CD14-positive monocyte (primary cell): ENCODE results near the gene LTV1. TPM values are rescaled to one million over a fixed set of nuclear protein-coding genes. Genes with fewer than 3 reads are reported as not detected.
A peak's percentile ranks its signal among the peaks of the same experiment; 100 is the strongest.
"Not testable (repeated sequence)": the region's sequence is repeated elsewhere in the genome, so short reads cannot be mapped to it uniquely, and the experiment has no call there.

Experiments used
- DNase-seq, 3 donors: peaks; one replicate each; pipeline ENCODE4 v3.0.0-alpha.2; 2011 to 2022
- H2AFZ ChIP-seq: 2 replicates; pipeline ENCODE4 v1.6.0; 2012; ENCODE audit warnings: mild to moderate bottlenecking, low read depth, low read length, inconsistent platforms; ENCODE audit not compliant: insufficient read depth, poor library complexity, severe bottlenecking
- H3K27ac ChIP-seq, 2 donors: 1 replicate in 1 of 2; 2 replicates in 1 of 2; pipeline ENCODE4 v1.5.1; 2012 to 2013; ENCODE audit warnings: low read length in 2 of 2, control low read depth in 1 of 2, inconsistent platforms in 1 of 2, low read depth in 1 of 2, mild to moderate bottlenecking in 1 of 2
- H3K27me3 ChIP-seq, 2 donors: one replicate each; pipeline versions ENCODE4 v1.6.0 to v1.6.1; 2011 to 2013; ENCODE audit warnings: low read length in 2 of 2; ENCODE audit not compliant: control insufficient read depth in 2 of 2, insufficient read depth in 2 of 2
- H3K36me3 ChIP-seq, 2 donors: replicated peaks in 1 of 2; 1 replicate in 1 of 2; 2 replicates in 1 of 2; pipeline versions ENCODE4 v1.5.1 to v1.6.1; 2012 to 2013; ENCODE audit warnings: low read length in 2 of 2, control low read depth in 1 of 2, inconsistent platforms in 1 of 2, mild to moderate bottlenecking in 1 of 2; ENCODE audit not compliant: insufficient read depth in 2 of 2, control insufficient read depth in 1 of 2
- H3K4me1 ChIP-seq, 2 donors: 1 replicate in 1 of 2; 2 replicates in 1 of 2; pipeline versions ENCODE4 v1.5.1 to v1.6.1; 2012 to 2013; ENCODE audit warnings: low read length in 2 of 2, control low read depth in 1 of 2, inconsistent platforms in 1 of 2, mild to moderate bottlenecking in 1 of 2, moderate library complexity in 1 of 2; ENCODE audit not compliant: insufficient read depth in 2 of 2, control insufficient read depth in 1 of 2
- H3K4me2 ChIP-seq: replicated peaks from 2 replicates; pipeline ENCODE3; 2012; ENCODE audit warnings: low read length, moderate library complexity, mild to moderate bottlenecking; ENCODE audit not compliant: poor library complexity, severe bottlenecking; ENCODE audit errors: extremely low read depth
- H3K4me3 ChIP-seq, 3 experiments: fragments of 200-600 bp in 1 of 3; sonication (generic) in 1 of 3; replicated peaks in 1 of 3; 1 replicate in 2 of 3; 2 replicates in 1 of 3; pipeline ENCODE4 v1.5.1; 2011 to 2013; ENCODE audit warnings: low read length in 3 of 3, mild to moderate bottlenecking in 3 of 3, control low read depth in 2 of 3, low read depth in 2 of 3, inconsistent platforms in 1 of 3, moderate library complexity in 1 of 3
- H3K79me2 ChIP-seq: 2 replicates; pipeline ENCODE4 v1.6.0; 2012; ENCODE audit warnings: mild to moderate bottlenecking, control low read depth, inconsistent platforms, low read length, moderate library complexity; ENCODE audit not compliant: insufficient read depth
- H3K9ac ChIP-seq: 2 replicates; pipeline ENCODE4 v1.6.0; 2017; ENCODE audit warnings: low read length, mild to moderate bottlenecking; ENCODE audit not compliant: insufficient read depth, poor library complexity, severe bottlenecking
- H3K9me3 ChIP-seq, 2 donors: replicated peaks in 1 of 2; 1 replicate in 1 of 2; 2 replicates in 1 of 2; pipeline versions ENCODE4 v1.5.1 to v1.6.1; 2012 to 2013; ENCODE audit warnings: low read length in 2 of 2, control low read depth in 1 of 2; ENCODE audit not compliant: control insufficient read depth in 1 of 2, insufficient read depth in 1 of 2
- H4K20me1 ChIP-seq: 2 replicates; pipeline ENCODE4 v1.6.0; 2012; ENCODE audit warnings: mild to moderate bottlenecking, low read length, control low read depth, moderate library complexity; ENCODE audit not compliant: insufficient read depth
- H3K27ac Mint-ChIP-seq, 7 donors: one replicate each; pipeline ENCODE4 v1.8.0; 2020; ENCODE audit warnings: mild to moderate bottlenecking in 7 of 7, mixed read lengths in 7 of 7, moderate library complexity in 6 of 7, inconsistent platforms in 2 of 7
- H3K27me3 Mint-ChIP-seq, 3 donors: one replicate each; pipeline ENCODE4 v1.8.0; 2021 to 2022; ENCODE audit warnings: low read depth in 3 of 3, mild to moderate bottlenecking in 3 of 3, mixed read lengths in 3 of 3, moderate library complexity in 3 of 3, inconsistent platforms in 1 of 3
- H3K36me3 Mint-ChIP-seq, 2 donors: one replicate each; pipeline ENCODE4 v1.8.0; 2020; ENCODE audit warnings: mixed read lengths in 2 of 2, inconsistent platforms in 1 of 2, mild to moderate bottlenecking in 1 of 2
- H3K4me1 Mint-ChIP-seq: one replicate; pipeline ENCODE4 v1.8.0; 2020; ENCODE audit warnings: mild to moderate bottlenecking, mixed read lengths
- H3K4me3 Mint-ChIP-seq, 2 donors: one replicate each; pipeline ENCODE4 v1.8.0; 2020; ENCODE audit warnings: mild to moderate bottlenecking in 2 of 2, mixed read lengths in 2 of 2, moderate library complexity in 1 of 2
- H3K9me3 Mint-ChIP-seq, 7 donors: one replicate each; pipeline ENCODE4 v1.8.0; 2020 to 2022; ENCODE audit warnings: mixed read lengths in 7 of 7, mild to moderate bottlenecking in 6 of 7, moderate library complexity in 6 of 7, inconsistent platforms in 2 of 7
- WGBS: methylation state at CpG from one replicate; pipeline ENCODE4 v1.1.5; 2013; ENCODE audit warnings: missing lambda C conversion rate; ENCODE audit not compliant: insufficient coverage; 5-methylcytosine and 5-hydroxymethylcytosine counted together
- intact Hi-C, 2 donors: fragments of 100-400 bp; cut with micrococcal nuclease; formaldehyde crosslinking; loops; one replicate each; pipeline versions ENCODE4 v1.15.0 to v1.15.1; 2023
- polyA plus RNA-seq, 3 donors: library from polyadenylated mRNA; depleted of rRNA in 1 of 3; unstranded in 2 of 3; stranded (reverse) in 1 of 3; fragments of 300-500 nt in 2 of 3; fragments of >200 nt in 1 of 3; fragmentation: Illumina TruSeq in 2 of 3; gene quantifications; 1 replicate in 2 of 3; 2 replicates in 1 of 3; pipeline ENCODE4 v1.2.3, GENCODE V29; 2012 to 2021
- TF ChIP-seq, protein P1 (sequence below): fragments of 200-600 bp; IDR thresholded peaks from one replicate; pipeline ENCODE4 v1.8.0; 2022; ENCODE audit warnings: antibody characterized with exemption, mild to moderate bottlenecking

The LTV1 gene
- polyA plus RNA-seq, 3 donors, result 10.5 to 15.4 (median 11.6) TPM

DNA sequence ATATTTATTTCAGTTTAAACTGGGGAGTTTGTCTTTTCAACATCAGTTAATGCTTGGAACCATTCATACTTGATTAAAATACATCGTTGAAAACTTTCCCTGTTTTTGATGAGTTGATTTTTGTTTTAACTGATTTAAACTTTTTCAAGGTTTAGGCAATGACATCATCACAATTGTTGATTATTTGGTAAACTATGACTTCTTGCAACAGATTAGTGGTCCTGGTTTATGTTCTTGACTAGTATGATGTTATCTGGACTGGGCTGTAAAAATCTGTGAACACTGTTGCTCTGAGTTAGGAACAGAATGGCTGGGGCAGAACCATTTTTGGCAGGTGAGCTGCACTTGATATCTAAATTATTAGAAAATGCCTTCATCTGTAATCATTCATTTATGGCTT, 21.1 kb downstream of the LTV1 start, which contains the start of gene ZC2HC1B:
ZC2HC1B (plus strand) TSS at position 241 of the 400 bp plus-strand sequence; CDS start at position 307, 66 bp downstream.
- intact Hi-C loops, result no loop called here
- H4K20me1 ChIP-seq, result no peaks in the 10 kb centered on the region
- no peak within 1 kb of the TSS for H2AFZ ChIP-seq
- no peak within 1 kb of the TSS for H3K9ac ChIP-seq
- H3K79me2 ChIP-seq, result no peaks in the 10 kb centered on the region
- no peaks in the 10 kb centered on the region for H3K27me3 ChIP-seq
- H3K27ac ChIP-seq, result no peak within 1 kb of the TSS
- H3K4me2 ChIP-seq, result no peak within 1 kb of the TSS
- H3K27ac Mint-ChIP-seq, result peak within 1 kb of the TSS in 1 of 7 donors; percentile 6
- H3K36me3 Mint-ChIP-seq, result peaks cover 54 to 75% of the 10 kb centered on the region in 2 donors
- no CpG with 5 or more reads among the region's 1 CpG for WGBS
- DNase-seq, result no peak
- H3K27me3 Mint-ChIP-seq, result peaks cover 0 to 1% (median 0%) of the 10 kb centered on the region in 3 donors
- no peaks in the 10 kb centered on the region for H3K4me1 ChIP-seq
- no peak within 1 kb of the TSS for H3K4me3 Mint-ChIP-seq
- no peaks in the 10 kb centered on the region for H3K4me1 Mint-ChIP-seq
- peaks cover 59 to 72% of the 10 kb centered on the region in 2 donors for H3K36me3 ChIP-seq
- no peak within 1 kb of the TSS for H3K4me3 ChIP-seq
- no peaks in the 10 kb centered on the region for H3K9me3 ChIP-seq
- H3K9me3 Mint-ChIP-seq, result peaks cover 0 to 5% (median 0%) of the 10 kb centered on the region in 7 donors
- TF ChIP-seq, protein P1, sequence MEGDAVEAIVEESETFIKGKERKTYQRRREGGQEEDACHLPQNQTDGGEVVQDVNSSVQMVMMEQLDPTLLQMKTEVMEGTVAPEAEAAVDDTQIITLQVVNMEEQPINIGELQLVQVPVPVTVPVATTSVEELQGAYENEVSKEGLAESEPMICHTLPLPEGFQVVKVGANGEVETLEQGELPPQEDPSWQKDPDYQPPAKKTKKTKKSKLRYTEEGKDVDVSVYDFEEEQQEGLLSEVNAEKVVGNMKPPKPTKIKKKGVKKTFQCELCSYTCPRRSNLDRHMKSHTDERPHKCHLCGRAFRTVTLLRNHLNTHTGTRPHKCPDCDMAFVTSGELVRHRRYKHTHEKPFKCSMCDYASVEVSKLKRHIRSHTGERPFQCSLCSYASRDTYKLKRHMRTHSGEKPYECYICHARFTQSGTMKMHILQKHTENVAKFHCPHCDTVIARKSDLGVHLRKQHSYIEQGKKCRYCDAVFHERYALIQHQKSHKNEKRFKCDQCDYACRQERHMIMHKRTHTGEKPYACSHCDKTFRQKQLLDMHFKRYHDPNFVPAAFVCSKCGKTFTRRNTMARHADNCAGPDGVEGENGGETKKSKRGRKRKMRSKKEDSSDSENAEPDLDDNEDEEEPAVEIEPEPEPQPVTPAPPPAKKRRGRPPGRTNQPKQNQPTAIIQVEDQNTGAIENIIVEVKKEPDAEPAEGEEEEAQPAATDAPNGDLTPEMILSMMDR, result no peak

DNA sequence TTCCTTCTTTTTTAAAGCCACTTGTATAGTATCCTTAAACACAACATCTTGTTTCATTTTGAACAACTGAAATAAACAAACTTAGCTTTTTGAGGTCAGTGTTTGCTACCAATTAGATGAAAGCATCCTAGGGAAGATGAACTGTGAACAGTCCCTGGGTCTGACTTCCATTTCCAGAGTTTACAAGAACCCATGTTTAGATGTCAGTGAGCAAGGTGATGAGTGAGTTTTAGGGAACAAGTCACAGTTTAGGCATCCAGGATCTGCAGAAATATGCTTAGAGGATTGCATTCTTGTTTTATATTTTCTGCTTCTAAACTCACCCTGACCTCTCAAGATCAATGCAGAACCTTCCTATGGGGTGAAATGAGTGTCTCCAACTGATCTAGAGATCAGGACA, 24.1 kb downstream of the LTV1 start:
- Histone ChIP-seq H3K9me3 (no peaks in the 10 kb centered on the region), H3K9ac (no peak overlapping the region), H3K4me1 (no peaks in the 10 kb centered on the region), H3K36me3 (peaks cover 32 to 42% of the 10 kb centered on the region in 2 donors), H3K4me2 (no peak overlapping the region), H3K79me2 (no peaks in the 10 kb centered on the region), H4K20me1 (no peaks in the 10 kb centered on the region), H3K4me3 (no peak overlapping the region), H2AFZ (no peak overlapping the region), H3K27me3 (no peaks in the 10 kb centered on the region), H3K27ac (no peak overlapping the region)
- Mint-ChIP-seq H3K4me3 (no peak overlapping the region), H3K27ac (no peak overlapping the region), H3K27me3 (peaks cover 0 to 1% (median 0%) of the 10 kb centered on the region in 3 donors), H3K9me3 (peaks cover 0 to 5% (median 0%) of the 10 kb centered on the region in 7 donors), H3K4me1 (peaks cover 5% of the 10 kb centered on the region), H3K36me3 (peaks cover 30 to 45% of the 10 kb centered on the region in 2 donors)
- no peak for DNase-seq
- intact Hi-C loops, result no loop called here
- TF ChIP-seq, protein P1, result no peak

DNA sequence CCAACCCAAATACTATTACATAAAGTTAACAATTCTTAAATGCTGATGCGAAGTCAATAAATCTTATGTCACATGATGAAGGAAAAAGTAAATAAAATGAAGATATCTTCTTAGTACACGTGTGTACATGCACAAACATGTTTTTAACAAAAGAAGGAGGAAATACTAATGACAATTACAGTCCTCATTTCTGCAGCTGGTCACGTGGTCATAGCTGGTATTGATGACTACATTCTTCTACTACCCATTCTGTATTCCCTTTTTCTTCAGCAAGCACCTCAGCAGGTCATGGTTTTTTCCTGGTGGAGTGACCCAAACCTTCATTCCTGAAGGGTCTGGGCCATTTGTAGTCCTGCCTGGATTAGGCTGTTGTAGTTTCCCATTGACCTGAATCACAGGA, 25.7 kb downstream of the LTV1 start:
- H3K27me3 Mint-ChIP-seq, H3K9me3 ChIP-seq, H4K20me1 ChIP-seq, DNase-seq, H3K9me3 Mint-ChIP-seq, H3K27ac Mint-ChIP-seq, H2AFZ ChIP-seq, H3K27me3 ChIP-seq, H3K27ac ChIP-seq, H3K79me2 ChIP-seq, H3K9ac ChIP-seq, H3K4me1 ChIP-seq, intact Hi-C loops, H3K4me3 ChIP-seq, H3K4me2 ChIP-seq, H3K4me3 Mint-ChIP-seq: not testable (repeated sequence)
- H3K36me3 Mint-ChIP-seq, result peaks cover 19 to 32% of the 10 kb centered on the region in 2 donors
- peaks cover 17 to 27% of the 10 kb centered on the region in 2 donors for H3K36me3 ChIP-seq
- WGBS, result no CpG with 5 or more reads among the region's 3 CpGs
- H3K4me1 Mint-ChIP-seq, result peaks cover 12% of the 10 kb centered on the region
